Measurements from ENCODE around the gene GMPPA.

GMPPA gene

DNA sequence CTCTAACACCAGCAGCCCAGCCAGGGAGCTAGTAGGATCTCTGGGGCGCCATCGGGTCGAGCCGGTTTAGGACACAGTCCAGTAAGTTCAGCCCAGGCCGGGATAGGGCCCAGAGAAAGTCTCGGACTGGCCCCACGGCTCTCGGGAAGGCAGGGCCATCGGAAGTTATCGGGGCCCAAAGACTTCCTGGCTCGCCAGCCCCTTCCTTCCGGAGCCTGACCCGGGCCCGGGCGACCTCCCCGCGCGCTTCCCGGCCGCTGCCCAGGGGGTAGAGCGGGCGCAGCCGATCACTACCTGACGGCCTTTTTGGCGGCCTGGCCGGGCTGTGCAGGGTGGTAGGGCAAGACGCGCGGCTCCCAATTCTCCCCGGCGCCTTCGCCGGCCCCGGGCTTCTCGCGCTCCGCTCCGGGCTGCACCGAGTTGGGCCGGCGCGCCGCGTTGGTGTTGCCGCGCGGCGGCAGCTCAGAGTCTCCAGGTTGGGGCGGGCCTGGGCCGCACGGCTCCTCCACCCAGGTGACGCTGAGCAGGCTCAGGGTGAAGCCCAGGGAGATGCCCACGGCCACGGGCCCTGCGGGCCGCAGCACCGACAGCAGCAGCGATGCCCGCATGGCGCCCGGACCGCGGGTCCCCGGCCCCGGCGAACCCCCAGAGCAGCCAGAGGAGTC is 44.4 kb downstream of the GMPPA start:
- H3K4me3 ChIP-seq (ENCODE audit: control insufficient read depth, low read depth, low read length), result peak overlapping the region; percentile 66
- TF ChIP-seq, protein P1, sequence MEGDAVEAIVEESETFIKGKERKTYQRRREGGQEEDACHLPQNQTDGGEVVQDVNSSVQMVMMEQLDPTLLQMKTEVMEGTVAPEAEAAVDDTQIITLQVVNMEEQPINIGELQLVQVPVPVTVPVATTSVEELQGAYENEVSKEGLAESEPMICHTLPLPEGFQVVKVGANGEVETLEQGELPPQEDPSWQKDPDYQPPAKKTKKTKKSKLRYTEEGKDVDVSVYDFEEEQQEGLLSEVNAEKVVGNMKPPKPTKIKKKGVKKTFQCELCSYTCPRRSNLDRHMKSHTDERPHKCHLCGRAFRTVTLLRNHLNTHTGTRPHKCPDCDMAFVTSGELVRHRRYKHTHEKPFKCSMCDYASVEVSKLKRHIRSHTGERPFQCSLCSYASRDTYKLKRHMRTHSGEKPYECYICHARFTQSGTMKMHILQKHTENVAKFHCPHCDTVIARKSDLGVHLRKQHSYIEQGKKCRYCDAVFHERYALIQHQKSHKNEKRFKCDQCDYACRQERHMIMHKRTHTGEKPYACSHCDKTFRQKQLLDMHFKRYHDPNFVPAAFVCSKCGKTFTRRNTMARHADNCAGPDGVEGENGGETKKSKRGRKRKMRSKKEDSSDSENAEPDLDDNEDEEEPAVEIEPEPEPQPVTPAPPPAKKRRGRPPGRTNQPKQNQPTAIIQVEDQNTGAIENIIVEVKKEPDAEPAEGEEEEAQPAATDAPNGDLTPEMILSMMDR (IDR thresholded peaks at IDR 0.05; ENCODE audit: control insufficient read depth, insufficient read depth, low read depth, low read length, missing control alignments), result no peak
- no peak for DNase-seq (ENCODE audit: low read depth)

DNA sequence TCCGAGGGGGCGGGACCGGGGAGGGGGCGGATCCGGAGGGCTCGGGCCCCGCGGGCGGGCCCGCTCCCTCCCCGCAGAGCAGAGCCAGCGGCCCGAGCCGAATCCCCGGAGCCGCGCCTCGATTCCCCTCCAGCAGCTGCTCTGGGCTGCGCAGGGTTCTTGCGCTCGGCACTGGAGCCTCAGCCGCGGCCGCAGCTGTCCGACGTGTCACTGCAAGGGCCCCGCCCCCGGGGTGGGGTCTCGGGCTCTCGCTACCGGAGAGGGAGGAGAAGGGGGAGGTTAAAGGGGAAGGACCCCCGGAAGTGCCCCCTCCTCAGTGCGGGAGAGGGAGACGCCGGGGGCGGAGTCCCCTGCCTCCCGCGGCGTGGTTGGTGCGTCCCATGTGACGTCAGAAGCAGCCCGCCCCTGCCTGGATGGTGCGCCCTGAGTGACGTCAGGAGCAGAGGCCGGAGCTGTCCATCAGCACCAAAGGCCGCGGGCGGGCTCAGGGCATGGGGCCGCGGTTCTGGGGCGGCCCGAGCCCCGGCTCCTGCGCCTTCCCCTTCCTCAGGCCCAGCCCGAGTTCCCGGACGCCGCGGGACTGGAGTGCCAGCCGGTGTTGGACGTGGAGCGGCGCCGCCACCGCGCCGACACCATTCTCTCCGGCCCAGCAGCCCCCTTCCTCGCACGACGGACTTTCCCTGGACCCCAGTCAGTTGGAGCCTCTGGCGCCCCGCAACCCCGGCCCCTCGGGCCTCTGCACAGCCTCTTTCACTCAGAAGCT is 45.1 kb downstream of the GMPPA start, which contains the start of the genes CHPF and TMEM198:
TSS of gene CHPF (minus strand) at position 214 of the 763 bp plus-strand sequence. CDS start 271 bp downstream, outside the sequence.
TSS of gene TMEM198 (plus strand) at position 433 of the 763 bp plus-strand sequence. CDS start 700 bp downstream, outside the sequence.
- peak within 1 kb of the TSS; percentile 66 for H3K4me3 ChIP-seq (ENCODE audit: control insufficient read depth, low read depth, low read length)
- TF ChIP-seq, protein P1 (IDR thresholded peaks at IDR 0.05; ENCODE audit: control insufficient read depth, insufficient read depth, low read depth, low read length, missing control alignments), result no peak
- DNase-seq (ENCODE audit: low read depth), result peak; percentile 89

DNA sequence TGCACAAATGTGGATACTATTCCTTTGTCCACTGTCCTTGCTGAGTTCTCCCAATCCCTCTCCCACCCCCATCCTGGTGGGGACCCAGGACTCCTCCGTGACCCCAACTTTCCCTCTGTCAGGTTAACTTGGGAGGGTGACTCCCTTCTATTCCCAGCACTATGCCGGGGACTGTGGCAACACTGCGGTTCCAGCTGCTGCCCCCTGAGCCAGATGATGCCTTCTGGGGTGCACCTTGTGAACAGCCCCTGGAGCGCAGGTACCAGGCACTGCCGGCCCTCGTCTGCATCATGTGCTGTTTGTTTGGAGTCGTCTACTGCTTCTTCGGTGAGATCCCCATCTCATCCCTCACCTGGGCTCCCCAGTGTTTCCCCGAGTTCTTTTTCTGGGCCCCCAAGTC is 45.9 kb downstream of the GMPPA start:
- peak overlapping the region; percentile 66; the same call in 1 of the 2 replicates for H3K4me3 ChIP-seq (ENCODE audit: control insufficient read depth, low read depth, low read length)

DNA sequence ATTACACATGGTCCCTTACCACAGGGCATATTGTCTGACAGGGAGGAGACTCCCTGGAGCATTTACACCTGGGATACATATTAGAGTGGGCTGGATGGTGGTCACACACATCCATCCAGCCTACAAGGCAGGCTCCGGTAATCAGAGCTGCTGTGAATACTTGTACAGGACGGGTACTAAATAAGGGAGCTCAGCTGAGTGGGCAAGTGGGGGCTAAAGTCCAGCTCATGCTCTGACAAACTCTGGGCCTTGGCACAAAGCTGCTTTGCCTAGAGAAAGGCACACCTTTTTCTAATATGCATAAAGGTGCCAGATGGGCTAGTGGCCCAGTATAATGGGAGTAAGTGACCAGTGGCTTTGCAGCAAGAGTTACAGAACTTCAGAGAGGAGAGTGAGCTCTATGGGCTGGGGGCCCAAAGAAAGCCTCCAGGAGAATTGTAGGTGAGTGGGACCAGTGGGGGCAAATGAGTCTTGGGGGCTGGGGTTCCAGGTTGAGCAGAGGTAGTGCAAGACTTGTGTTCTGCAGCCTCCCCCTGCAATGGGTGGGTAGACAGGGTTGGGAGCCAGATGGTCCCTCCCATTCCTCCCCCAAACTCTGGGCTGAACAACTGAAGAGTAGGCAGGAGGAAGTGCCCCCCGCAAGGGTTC is 46.7 kb downstream of the GMPPA start:
- TF ChIP-seq, protein P1 (IDR thresholded peaks at IDR 0.05; ENCODE audit: control insufficient read depth, insufficient read depth, low read depth, low read length, missing control alignments), result no peak
- H3K4me3 ChIP-seq (ENCODE audit: control insufficient read depth, low read depth, low read length), result no peak overlapping the region
- DNase-seq (ENCODE audit: low read depth), result no peak

More for the DNA sequence above, 45.9 kb downstream of the GMPPA start:
- no peak for DNase-seq (ENCODE audit: low read depth)
- TF ChIP-seq, protein P1 (IDR thresholded peaks at IDR 0.05; ENCODE audit: control insufficient read depth, insufficient read depth, low read depth, low read length, missing control alignments), result no peak

DNA sequence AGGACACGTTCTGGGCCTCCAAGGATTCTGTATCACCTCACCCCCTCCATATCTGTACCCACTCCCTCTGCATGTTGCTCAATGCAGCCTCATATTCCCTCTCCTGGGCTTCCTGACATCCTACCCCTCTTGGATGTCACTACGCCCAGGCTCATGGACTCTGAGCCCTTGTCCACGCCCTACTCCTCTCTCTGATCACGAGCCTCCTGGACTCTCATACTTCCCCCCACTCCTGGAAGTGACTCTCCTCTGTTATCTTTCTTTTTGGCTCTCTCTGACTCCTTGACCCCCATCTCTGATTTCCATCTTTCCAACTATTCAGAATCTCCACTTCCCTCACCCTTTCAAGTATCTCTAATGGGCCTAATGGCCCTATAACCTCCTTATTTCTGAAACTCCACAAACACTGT is 47.3 kb downstream of the GMPPA start:
- DNase-seq (ENCODE audit: low read depth), result no peak
- H3K4me3 ChIP-seq (ENCODE audit: control insufficient read depth, low read depth, low read length), result no peak overlapping the region
- TF ChIP-seq, protein P1 (IDR thresholded peaks at IDR 0.05; ENCODE audit: control insufficient read depth, insufficient read depth, low read depth, low read length, missing control alignments), result no peak

DNA sequence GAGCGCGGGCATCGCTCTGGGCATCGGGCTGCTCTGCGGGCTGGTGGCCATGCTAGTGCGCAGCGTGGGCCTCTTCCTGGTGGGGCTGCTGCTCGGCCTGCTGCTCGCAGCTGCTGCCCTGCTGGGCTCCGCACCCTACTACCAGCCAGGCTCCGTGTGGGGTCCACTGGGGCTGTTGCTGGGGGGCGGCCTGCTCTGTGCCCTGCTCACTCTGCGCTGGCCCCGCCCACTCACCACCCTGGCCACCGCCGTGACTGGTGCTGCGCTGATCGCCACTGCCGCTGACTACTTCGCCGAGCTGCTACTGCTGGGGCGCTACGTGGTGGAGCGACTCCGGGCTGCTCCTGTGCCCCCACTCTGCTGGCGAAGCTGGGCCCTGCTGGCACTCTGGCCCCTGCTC is 48.9 kb downstream of the GMPPA start:
- TF ChIP-seq, protein P1 (IDR thresholded peaks at IDR 0.05; ENCODE audit: control insufficient read depth, insufficient read depth, low read depth, low read length, missing control alignments), result no peak
- H3K4me3 ChIP-seq (ENCODE audit: control insufficient read depth, low read depth, low read length), result no peak overlapping the region
- DNase-seq (ENCODE audit: low read depth), result no peak

Data from AG09309 (cell line).